Measurements from ENCODE around the gene DIS3L2.

DIS3L2 gene

DNA sequence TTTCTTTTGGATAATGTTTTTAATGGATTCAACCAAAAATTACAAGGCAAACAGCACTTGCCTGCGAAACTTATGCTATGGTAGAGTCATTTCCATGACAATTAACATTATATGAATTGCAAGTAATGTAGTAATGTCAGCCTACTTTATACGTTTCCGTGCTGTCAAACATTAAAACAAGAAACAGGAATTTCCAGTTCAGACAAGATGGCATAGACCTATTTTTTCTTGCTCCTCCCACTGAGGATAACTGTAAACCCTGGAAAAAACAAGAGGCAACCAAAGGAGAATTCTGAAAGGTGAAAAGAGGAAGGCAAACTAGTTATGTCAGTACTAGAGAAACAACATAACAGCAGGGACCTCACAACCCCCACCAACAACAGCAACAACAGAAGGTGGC, 170.7 kb downstream of the DIS3L2 start:
- TF ChIP-seq TCF4 (CRISPR knock-in tag; IDR thresholded peaks at IDR 0.05; ENCODE audit: borderline replicate concordance) (no peak), ZNF70 (CRISPR knock-in tag; IDR thresholded peaks at IDR 0.05) (no peak)
- no peak for ATAC-seq

DNA sequence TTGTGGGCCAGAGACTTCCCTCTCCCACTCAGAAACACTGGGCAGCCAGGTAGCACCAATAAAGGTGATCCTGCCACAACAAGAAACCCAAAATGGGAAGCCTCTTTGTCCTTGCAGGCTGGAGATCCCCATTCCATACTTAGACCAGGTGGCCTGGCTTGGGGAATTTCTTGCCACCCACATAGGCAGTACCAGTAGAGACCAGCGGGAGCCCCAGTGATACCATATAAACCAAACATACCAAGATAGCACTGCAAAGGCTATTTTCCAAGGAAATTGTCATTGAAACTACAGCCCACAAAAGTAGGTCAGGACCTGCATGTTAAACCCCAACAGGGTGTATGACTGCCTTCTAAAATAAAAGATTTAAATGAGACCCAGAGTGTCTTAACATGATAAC, 171.6 kb downstream of the DIS3L2 start:
- no peak for ATAC-seq
- TF ChIP-seq CSRNP3 (CRISPR knock-in tag; IDR thresholded peaks at IDR 0.05) (no peak), CSDC2 (CRISPR knock-in tag; IDR thresholded peaks at IDR 0.05) (no peak), RARB (CRISPR knock-in tag; IDR thresholded peaks at IDR 0.05) (no peak), ZNF565 (CRISPR knock-in tag; conservative IDR thresholded peaks at IDR 0.05; ENCODE audit: low read depth) (no peak), ARNTL (CRISPR knock-in tag; IDR thresholded peaks at IDR 0.05; ENCODE audit: borderline replicate concordance, low read depth) (no peak), PPARA (CRISPR knock-in tag; IDR thresholded peaks at IDR 0.05; ENCODE audit: borderline replicate concordance) (no peak), OSR1 (CRISPR knock-in tag; IDR thresholded peaks at IDR 0.05) (no peak)
- TF ChIP-seq, protein P1, sequence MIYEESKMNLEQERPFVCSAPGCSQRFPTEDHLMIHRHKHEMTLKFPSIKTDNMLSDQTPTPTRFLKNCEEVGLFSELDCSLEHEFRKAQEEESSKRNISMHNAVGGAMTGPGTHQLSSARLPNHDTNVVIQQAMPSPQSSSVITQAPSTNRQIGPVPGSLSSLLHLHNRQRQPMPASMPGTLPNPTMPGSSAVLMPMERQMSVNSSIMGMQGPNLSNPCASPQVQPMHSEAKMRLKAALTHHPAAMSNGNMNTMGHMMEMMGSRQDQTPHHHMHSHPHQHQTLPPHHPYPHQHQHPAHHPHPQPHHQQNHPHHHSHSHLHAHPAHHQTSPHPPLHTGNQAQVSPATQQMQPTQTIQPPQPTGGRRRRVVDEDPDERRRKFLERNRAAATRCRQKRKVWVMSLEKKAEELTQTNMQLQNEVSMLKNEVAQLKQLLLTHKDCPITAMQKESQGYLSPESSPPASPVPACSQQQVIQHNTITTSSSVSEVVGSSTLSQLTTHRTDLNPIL (CRISPR knock-in tag; IDR thresholded peaks at IDR 0.05; ENCODE audit: low read depth) = no peak

- ATAC-seq = no peak
- TF ChIP-seq, protein P2, sequence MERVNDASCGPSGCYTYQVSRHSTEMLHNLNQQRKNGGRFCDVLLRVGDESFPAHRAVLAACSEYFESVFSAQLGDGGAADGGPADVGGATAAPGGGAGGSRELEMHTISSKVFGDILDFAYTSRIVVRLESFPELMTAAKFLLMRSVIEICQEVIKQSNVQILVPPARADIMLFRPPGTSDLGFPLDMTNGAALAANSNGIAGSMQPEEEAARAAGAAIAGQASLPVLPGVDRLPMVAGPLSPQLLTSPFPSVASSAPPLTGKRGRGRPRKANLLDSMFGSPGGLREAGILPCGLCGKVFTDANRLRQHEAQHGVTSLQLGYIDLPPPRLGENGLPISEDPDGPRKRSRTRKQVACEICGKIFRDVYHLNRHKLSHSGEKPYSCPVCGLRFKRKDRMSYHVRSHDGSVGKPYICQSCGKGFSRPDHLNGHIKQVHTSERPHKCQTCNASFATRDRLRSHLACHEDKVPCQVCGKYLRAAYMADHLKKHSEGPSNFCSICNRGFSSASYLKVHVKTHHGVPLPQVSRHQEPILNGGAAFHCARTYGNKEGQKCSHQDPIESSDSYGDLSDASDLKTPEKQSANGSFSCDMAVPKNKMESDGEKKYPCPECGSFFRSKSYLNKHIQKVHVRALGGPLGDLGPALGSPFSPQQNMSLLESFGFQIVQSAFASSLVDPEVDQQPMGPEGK (CRISPR knock-in tag; IDR thresholded peaks at IDR 0.05; ENCODE audit: borderline replicate concordance) = no peak
- TF ChIP-seq ZFP3 (CRISPR knock-in tag; IDR thresholded peaks at IDR 0.05) = no peak
- TF ChIP-seq RARB (CRISPR knock-in tag; IDR thresholded peaks at IDR 0.05) = no peak
- no peak for TF ChIP-seq OSR1 (CRISPR knock-in tag; IDR thresholded peaks at IDR 0.05)
- TF ChIP-seq ZFP30 (CRISPR knock-in tag; IDR thresholded peaks at IDR 0.05) = no peak
- no peak for TF ChIP-seq CSDC2 (CRISPR knock-in tag; IDR thresholded peaks at IDR 0.05)
- TF ChIP-seq BACH2 (CRISPR knock-in tag; IDR thresholded peaks at IDR 0.05; ENCODE audit: borderline replicate concordance) = no peak
- TF ChIP-seq SNAI2 (CRISPR knock-in tag; IDR thresholded peaks at IDR 0.05) = no peak
- no peak for TF ChIP-seq PPARA (CRISPR knock-in tag; IDR thresholded peaks at IDR 0.05; ENCODE audit: borderline replicate concordance)
- no peak for TF ChIP-seq ESRRG (CRISPR knock-in tag; IDR thresholded peaks at IDR 0.05)
Measured at GRCh38 chr2:232134939-232135338, 173.4 kb downstream of the DIS3L2 start.

DNA sequence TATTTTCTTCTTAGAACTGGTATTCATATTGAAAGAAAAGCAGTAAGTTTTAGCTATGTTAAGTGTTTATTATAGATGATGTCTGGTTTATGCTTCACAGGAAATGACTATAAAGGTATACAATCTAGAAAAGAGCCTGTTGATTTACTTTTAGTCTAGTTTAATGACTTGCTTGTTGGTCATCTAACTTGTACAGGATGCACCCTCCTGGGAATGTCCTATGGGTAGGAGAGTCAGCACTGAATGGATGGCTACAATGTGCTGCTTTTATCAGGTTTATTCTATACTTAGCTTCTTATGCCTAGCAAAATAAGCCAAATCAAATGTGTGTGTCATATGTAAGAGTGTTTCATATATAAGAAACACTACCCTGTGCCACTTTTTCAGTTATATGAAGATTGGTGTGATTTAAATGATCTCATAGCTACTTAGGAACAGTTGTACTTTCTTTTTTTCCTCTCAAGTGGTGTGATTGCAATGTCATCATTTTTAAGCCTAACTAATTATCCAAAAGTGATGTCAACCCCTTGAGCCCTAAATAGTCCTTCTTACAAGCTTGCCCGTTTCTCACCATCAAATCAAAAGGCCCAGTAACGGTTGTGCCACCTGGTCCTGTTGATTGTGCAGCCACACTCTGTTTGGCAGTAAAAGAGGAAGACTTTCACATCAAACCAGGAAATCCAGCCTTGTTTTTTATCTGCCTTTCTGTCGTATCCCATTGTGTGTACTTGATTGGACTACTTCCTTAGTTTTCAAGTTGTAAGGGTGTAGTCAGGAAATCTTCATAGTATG, 176.0 kb downstream of the DIS3L2 start:
- TF ChIP-seq ZNF8 (CRISPR knock-in tag; IDR thresholded peaks at IDR 0.05) = no peak
- TF ChIP-seq, protein P3, sequence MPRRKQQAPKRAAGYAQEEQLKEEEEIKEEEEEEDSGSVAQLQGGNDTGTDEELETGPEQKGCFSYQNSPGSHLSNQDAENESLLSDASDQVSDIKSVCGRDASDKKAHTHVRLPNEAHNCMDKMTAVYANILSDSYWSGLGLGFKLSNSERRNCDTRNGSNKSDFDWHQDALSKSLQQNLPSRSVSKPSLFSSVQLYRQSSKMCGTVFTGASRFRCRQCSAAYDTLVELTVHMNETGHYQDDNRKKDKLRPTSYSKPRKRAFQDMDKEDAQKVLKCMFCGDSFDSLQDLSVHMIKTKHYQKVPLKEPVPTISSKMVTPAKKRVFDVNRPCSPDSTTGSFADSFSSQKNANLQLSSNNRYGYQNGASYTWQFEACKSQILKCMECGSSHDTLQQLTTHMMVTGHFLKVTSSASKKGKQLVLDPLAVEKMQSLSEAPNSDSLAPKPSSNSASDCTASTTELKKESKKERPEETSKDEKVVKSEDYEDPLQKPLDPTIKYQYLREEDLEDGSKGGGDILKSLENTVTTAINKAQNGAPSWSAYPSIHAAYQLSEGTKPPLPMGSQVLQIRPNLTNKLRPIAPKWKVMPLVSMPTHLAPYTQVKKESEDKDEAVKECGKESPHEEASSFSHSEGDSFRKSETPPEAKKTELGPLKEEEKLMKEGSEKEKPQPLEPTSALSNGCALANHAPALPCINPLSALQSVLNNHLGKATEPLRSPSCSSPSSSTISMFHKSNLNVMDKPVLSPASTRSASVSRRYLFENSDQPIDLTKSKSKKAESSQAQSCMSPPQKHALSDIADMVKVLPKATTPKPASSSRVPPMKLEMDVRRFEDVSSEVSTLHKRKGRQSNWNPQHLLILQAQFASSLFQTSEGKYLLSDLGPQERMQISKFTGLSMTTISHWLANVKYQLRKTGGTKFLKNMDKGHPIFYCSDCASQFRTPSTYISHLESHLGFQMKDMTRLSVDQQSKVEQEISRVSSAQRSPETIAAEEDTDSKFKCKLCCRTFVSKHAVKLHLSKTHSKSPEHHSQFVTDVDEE (CRISPR knock-in tag; IDR thresholded peaks at IDR 0.05) = no peak
- TF ChIP-seq PPARA (CRISPR knock-in tag; IDR thresholded peaks at IDR 0.05; ENCODE audit: borderline replicate concordance) = no peak
- ATAC-seq = no peak

- TF ChIP-seq BACH2 (CRISPR knock-in tag; IDR thresholded peaks at IDR 0.05; ENCODE audit: borderline replicate concordance) (no peak), PPARA (CRISPR knock-in tag; IDR thresholded peaks at IDR 0.05; ENCODE audit: borderline replicate concordance) (no peak), CSRNP3 (CRISPR knock-in tag; IDR thresholded peaks at IDR 0.05) (no peak), ZNF70 (CRISPR knock-in tag; IDR thresholded peaks at IDR 0.05) (no peak), ESRRG (CRISPR knock-in tag; IDR thresholded peaks at IDR 0.05) (no peak), OSR1 (CRISPR knock-in tag; IDR thresholded peaks at IDR 0.05) (no peak), ARNTL (CRISPR knock-in tag; IDR thresholded peaks at IDR 0.05; ENCODE audit: borderline replicate concordance, low read depth) (no peak), ZNF565 (CRISPR knock-in tag; conservative IDR thresholded peaks at IDR 0.05; ENCODE audit: low read depth) (no peak), ISL1 (CRISPR knock-in tag; IDR thresholded peaks at IDR 0.05) (no peak), ZC3H10 (CRISPR knock-in tag; IDR thresholded peaks at IDR 0.05) (no peak), ZNF8 (CRISPR knock-in tag; IDR thresholded peaks at IDR 0.05) (no peak)
- TF ChIP-seq, protein P3 (CRISPR knock-in tag; IDR thresholded peaks at IDR 0.05) = no peak
- ATAC-seq = no peak
Measured at GRCh38 chr2:232138441-232138840, 176.9 kb downstream of the DIS3L2 start.

Measured in SK-N-SH treated with all-trans-retinoic acid at 6 μM for 48 hours (cell line).